Erythroblast (primary cell): Measurements from ENCODE around the gene ZNF865.

Experiments used
- GATA1 ChIP-seq: IDR thresholded peaks from 2 replicates; pipeline ENCODE4 v1.6.1; 2011; ENCODE audit warnings: low read depth, mild to moderate bottlenecking, control low read depth, low read length, moderate library complexity
- POLR2A ChIP-seq: IDR thresholded peaks from 2 replicates; pipeline ENCODE4 v1.6.1; 2011; ENCODE audit warnings: mild to moderate bottlenecking, low read length

DNA sequence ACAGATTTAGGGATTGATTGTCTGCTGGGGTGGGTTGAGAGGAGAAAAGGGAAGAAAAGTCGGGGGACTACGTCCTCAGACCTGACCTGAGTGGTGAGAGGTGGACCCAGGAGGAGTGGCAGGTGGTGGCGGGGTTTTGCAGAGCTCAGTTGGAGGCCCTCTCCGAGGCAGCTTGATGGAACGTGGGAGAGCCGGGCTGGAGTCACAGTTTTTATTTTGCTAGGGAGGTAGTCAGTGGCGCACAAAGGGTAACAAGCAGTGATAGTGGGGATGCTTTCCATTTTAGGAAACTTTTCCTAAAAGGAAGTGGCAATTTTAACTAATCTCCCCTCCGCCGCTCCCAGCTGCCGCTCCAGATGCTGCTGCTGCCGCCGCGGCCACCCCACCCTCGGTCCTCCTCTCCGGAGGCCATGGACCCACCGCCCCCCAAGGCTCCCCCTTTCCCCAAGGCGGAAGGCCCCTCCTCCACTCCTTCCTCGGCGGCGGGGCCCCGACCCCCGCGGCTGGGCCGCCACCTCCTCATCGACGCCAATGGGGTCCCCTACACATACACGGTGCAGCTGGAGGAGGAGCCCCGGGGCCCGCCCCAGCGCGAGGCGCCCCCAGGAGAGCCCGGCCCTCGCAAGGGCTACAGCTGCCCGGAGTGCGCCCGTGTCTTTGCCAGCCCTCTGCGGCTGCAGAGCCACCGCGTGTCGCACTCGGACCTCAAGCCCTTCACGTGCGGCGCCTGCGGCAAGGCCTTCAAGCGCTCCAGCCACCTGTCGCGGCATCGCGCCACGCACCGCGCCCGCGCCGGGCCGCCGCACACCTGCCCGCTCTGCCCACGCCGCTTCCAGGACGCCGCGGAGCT, 36.9 kb downstream of the ZNF865 start:
- TF ChIP-seq POLR2A (no peak), GATA1 (no peak)
